GM21360 (cell line): ENCODE measurements around the gene KIAA0753.

Source experiments
- ATAC-seq: cut with Tn5 transposase; IDR thresholded peaks from one replicate; pipeline ENCODE4 v1.9.1; 2021; ENCODE audit warnings: mild to moderate bottlenecking, moderate library complexity; ENCODE audit not compliant: unreplicated experiment

The KIAA0753 gene

GRCh38 chr17:6549384-6550036 is 91.0 kb downstream of the KIAA0753 start:
- ATAC-seq: no peak

GRCh38 chr17:6548578-6549330 is 91.8 kb downstream of the KIAA0753 start:
- no peak for ATAC-seq

- no peak for ATAC-seq
These were observed 92.5 kb downstream of the KIAA0753 start for GRCh38 chr17:6548034-6548433.

GRCh38 chr17:6547336-6547735 is 93.2 kb downstream of the KIAA0753 start:
- ATAC-seq: no peak

- no peak for ATAC-seq
These were observed 94.3 kb downstream of the KIAA0753 start for GRCh38 chr17:6546069-6546718.

GRCh38 chr17:6545291-6545690 is 95.2 kb downstream of the KIAA0753 start:
- ATAC-seq: no peak

GRCh38 chr17:6544011-6544370 is 96.5 kb downstream of the KIAA0753 start:
- no peak for ATAC-seq

GRCh38 chr17:6543079-6544010 is 97.2 kb downstream of the KIAA0753 start:
- ATAC-seq: no peak

- ATAC-seq: no peak
These were observed 97.9 kb downstream of the KIAA0753 start for GRCh38 chr17:6542577-6542976.

- no peak for ATAC-seq
These were observed 98.6 kb downstream of the KIAA0753 start for GRCh38 chr17:6541886-6542285.

- no peak for ATAC-seq
These were observed 100.6 kb downstream of the KIAA0753 start for GRCh38 chr17:6539871-6540270.

- ATAC-seq: no peak
These were observed 103.9 kb downstream of the KIAA0753 start for GRCh38 chr17:6536566-6537065.

GRCh38 chr17:6536053-6536452 is 104.5 kb downstream of the KIAA0753 start:
- ATAC-seq: no peak

GRCh38 chr17:6534846-6535514 is 105.5 kb downstream of the KIAA0753 start:
- ATAC-seq: no peak

- ATAC-seq: no peak
These were observed 108.0 kb downstream of the KIAA0753 start for GRCh38 chr17:6532441-6532885.

- ATAC-seq: no peak
These were observed 108.9 kb downstream of the KIAA0753 start for GRCh38 chr17:6531575-6531974.

GRCh38 chr17:6530324-6530920 is 110.1 kb downstream of the KIAA0753 start:
- ATAC-seq: no peak

GRCh38 chr17:6528557-6528956 is 112.0 kb downstream of the KIAA0753 start:
- ATAC-seq: no peak
